Activated T-cell treated with anti-CD3 and anti-CD28 coated beads for 1 hour (primary cell): Measurements from ENCODE around the gene FHAD1.
A peak's percentile ranks its signal among the peaks of the same experiment; 100 is the strongest.

Source experiments
- DNase-seq: peaks from one replicate; pipeline ENCODE4 v3.0.0-alpha.2; 2020; ENCODE audit warnings: low read depth

The FHAD1 gene

GRCh38 chr1:15246960-15247614 lies at the start of gene FHAD1:
TSS of gene FHAD1 (plus strand) at chr1:15247223. CDS start at chr1:15251785, 4,562 bp downstream.
- peak; percentile 12 for DNase-seq

- DNase-seq = no peak
Measured at GRCh38 chr1:15197591-15198447, 49.2 kb upstream of the FHAD1 start.

GRCh38 chr1:15198684-15199083 lies 48.3 kb upstream of the FHAD1 start:
- DNase-seq = no peak

- no peak for DNase-seq
Measured at GRCh38 chr1:15201221-15201620, 45.8 kb upstream of the FHAD1 start.

- no peak for DNase-seq
Measured at GRCh38 chr1:15201849-15202551, 45.0 kb upstream of the FHAD1 start.

- no peak for DNase-seq
Measured at GRCh38 chr1:15204931-15205330, 42.1 kb upstream of the FHAD1 start.

- no peak for DNase-seq
Measured at GRCh38 chr1:15205586-15206346, 41.3 kb upstream of the FHAD1 start.

- no peak for DNase-seq
Measured at GRCh38 chr1:15206418-15207030, 40.5 kb upstream of the FHAD1 start.

- DNase-seq = no peak
Measured at GRCh38 chr1:15207031-15207828, 39.8 kb upstream of the FHAD1 start.

GRCh38 chr1:15207829-15208429 lies 39.1 kb upstream of the FHAD1 start:
- no peak for DNase-seq

- no peak for DNase-seq
Measured at GRCh38 chr1:15210651-15211375, 36.2 kb upstream of the FHAD1 start.

GRCh38 chr1:15211424-15211823 lies 35.6 kb upstream of the FHAD1 start:
- DNase-seq = no peak

GRCh38 chr1:15212216-15212953 lies 34.6 kb upstream of the FHAD1 start:
- no peak for DNase-seq

- DNase-seq = no peak
Measured at GRCh38 chr1:15212954-15213291, 34.1 kb upstream of the FHAD1 start.

GRCh38 chr1:15213341-15213821 lies 33.6 kb upstream of the FHAD1 start:
- no peak for DNase-seq

GRCh38 chr1:15214527-15214926 lies 32.5 kb upstream of the FHAD1 start:
- no peak for DNase-seq

GRCh38 chr1:15215116-15215515 lies 31.9 kb upstream of the FHAD1 start:
- no peak for DNase-seq

- no peak for DNase-seq
Measured at GRCh38 chr1:15217654-15218053, 29.4 kb upstream of the FHAD1 start.
